K562 (cell line): ENCODE results near the gene FAR2. TPM values are rescaled to one million over a fixed set of nuclear protein-coding genes. Genes with fewer than 3 reads are reported as not detected.

Experiments used
- HCFC1 ChIP-seq: IDR thresholded peaks from 2 replicates; pipeline ENCODE4 v1.6.1; 2012; ENCODE audit warnings: low read depth, low read length, improper control_type of control experiment
- polyA plus RNA-seq, 8 experiments: library from polyadenylated mRNA; depleted of rRNA in 4 of 8; stranded (reverse) in 5 of 8; unstranded in 3 of 8; fragments of >200 nt; fragmentation: Nextera tagmentation in 2 of 8; fragmentation: Illumina TruSeq in 1 of 8; extraction: Ambion mirVana in 2 of 8; extraction: Trizol in 1 of 8; gene quantifications; 2 replicates each; pipeline versions ENCODE4 v1.2.1 to v1.2.3, GENCODE V29; 2011 to 2014; ENCODE audit warnings: inconsistent platforms in 1 of 8, missing spikeins in 1 of 8
- total RNA-seq, 7 experiments: library from RNA; depleted of rRNA in 6 of 7; stranded (reverse); fragments of >200 nt in 6 of 7; fragmentation: Illumina TruSeq in 2 of 7; extraction: Trizol in 2 of 7; gene quantifications; 2 replicates each; pipeline versions ENCODE4 v1.2.1 to v1.2.3, GENCODE V29; 2011 to 2021; ENCODE audit warnings: low replicate concordance in 1 of 7
- TF ChIP-seq, protein P1 (sequence below): fragments of 450-650 bp; IDR thresholded peaks from 2 replicates; pipeline ENCODE4 v1.6.1; 2016; ENCODE audit warnings: mild to moderate bottlenecking, moderate library complexity
- TF ChIP-seq, protein P2 (sequence below): fragments of 450-650 bp; IDR thresholded peaks from 2 replicates; pipeline ENCODE4 v1.6.1; 2018; ENCODE audit warnings: mild to moderate bottlenecking, low read depth; ENCODE audit not compliant: partially characterized antibody

Gene FAR2
- total and polyA plus RNA-seq, 9 of the 15 experiments (the other 6 are each of a cell fraction or from before 2014, with no cell fraction given) = 5.0 to 13.4 (median 8.5) TPM

- TF ChIP-seq, protein P1, sequence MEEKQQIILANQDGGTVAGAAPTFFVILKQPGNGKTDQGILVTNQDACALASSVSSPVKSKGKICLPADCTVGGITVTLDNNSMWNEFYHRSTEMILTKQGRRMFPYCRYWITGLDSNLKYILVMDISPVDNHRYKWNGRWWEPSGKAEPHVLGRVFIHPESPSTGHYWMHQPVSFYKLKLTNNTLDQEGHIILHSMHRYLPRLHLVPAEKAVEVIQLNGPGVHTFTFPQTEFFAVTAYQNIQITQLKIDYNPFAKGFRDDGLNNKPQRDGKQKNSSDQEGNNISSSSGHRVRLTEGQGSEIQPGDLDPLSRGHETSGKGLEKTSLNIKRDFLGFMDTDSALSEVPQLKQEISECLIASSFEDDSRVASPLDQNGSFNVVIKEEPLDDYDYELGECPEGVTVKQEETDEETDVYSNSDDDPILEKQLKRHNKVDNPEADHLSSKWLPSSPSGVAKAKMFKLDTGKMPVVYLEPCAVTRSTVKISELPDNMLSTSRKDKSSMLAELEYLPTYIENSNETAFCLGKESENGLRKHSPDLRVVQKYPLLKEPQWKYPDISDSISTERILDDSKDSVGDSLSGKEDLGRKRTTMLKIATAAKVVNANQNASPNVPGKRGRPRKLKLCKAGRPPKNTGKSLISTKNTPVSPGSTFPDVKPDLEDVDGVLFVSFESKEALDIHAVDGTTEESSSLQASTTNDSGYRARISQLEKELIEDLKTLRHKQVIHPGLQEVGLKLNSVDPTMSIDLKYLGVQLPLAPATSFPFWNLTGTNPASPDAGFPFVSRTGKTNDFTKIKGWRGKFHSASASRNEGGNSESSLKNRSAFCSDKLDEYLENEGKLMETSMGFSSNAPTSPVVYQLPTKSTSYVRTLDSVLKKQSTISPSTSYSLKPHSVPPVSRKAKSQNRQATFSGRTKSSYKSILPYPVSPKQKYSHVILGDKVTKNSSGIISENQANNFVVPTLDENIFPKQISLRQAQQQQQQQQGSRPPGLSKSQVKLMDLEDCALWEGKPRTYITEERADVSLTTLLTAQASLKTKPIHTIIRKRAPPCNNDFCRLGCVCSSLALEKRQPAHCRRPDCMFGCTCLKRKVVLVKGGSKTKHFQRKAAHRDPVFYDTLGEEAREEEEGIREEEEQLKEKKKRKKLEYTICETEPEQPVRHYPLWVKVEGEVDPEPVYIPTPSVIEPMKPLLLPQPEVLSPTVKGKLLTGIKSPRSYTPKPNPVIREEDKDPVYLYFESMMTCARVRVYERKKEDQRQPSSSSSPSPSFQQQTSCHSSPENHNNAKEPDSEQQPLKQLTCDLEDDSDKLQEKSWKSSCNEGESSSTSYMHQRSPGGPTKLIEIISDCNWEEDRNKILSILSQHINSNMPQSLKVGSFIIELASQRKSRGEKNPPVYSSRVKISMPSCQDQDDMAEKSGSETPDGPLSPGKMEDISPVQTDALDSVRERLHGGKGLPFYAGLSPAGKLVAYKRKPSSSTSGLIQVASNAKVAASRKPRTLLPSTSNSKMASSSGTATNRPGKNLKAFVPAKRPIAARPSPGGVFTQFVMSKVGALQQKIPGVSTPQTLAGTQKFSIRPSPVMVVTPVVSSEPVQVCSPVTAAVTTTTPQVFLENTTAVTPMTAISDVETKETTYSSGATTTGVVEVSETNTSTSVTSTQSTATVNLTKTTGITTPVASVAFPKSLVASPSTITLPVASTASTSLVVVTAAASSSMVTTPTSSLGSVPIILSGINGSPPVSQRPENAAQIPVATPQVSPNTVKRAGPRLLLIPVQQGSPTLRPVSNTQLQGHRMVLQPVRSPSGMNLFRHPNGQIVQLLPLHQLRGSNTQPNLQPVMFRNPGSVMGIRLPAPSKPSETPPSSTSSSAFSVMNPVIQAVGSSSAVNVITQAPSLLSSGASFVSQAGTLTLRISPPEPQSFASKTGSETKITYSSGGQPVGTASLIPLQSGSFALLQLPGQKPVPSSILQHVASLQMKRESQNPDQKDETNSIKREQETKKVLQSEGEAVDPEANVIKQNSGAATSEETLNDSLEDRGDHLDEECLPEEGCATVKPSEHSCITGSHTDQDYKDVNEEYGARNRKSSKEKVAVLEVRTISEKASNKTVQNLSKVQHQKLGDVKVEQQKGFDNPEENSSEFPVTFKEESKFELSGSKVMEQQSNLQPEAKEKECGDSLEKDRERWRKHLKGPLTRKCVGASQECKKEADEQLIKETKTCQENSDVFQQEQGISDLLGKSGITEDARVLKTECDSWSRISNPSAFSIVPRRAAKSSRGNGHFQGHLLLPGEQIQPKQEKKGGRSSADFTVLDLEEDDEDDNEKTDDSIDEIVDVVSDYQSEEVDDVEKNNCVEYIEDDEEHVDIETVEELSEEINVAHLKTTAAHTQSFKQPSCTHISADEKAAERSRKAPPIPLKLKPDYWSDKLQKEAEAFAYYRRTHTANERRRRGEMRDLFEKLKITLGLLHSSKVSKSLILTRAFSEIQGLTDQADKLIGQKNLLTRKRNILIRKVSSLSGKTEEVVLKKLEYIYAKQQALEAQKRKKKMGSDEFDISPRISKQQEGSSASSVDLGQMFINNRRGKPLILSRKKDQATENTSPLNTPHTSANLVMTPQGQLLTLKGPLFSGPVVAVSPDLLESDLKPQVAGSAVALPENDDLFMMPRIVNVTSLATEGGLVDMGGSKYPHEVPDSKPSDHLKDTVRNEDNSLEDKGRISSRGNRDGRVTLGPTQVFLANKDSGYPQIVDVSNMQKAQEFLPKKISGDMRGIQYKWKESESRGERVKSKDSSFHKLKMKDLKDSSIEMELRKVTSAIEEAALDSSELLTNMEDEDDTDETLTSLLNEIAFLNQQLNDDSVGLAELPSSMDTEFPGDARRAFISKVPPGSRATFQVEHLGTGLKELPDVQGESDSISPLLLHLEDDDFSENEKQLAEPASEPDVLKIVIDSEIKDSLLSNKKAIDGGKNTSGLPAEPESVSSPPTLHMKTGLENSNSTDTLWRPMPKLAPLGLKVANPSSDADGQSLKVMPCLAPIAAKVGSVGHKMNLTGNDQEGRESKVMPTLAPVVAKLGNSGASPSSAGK = no peak
- TF ChIP-seq HCFC1 = no peak
- TF ChIP-seq, protein P2, sequence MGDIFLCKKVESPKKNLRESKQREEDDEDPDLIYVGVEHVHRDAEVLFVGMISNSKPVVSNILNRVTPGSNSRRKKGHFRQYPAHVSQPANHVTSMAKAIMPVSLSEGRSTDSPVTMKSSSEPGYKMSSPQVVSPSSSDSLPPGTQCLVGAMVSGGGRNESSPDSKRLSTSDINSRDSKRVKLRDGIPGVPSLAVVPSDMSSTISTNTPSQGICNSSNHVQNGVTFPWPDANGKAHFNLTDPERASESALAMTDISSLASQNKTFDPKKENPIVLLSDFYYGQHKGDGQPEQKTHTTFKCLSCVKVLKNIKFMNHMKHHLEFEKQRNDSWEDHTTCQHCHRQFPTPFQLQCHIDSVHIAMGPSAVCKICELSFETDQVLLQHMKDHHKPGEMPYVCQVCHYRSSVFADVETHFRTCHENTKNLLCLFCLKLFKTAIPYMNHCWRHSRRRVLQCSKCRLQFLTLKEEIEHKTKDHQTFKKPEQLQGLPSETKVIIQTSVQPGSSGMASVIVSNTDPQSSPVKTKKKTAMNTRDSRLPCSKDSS = no peak
- TF ChIP-seq, all 486 proteins: peak for 0
Observed at GRCh38 chr12:29145372-29146170, 3.5 kb upstream of the FAR2 start (continued).
